ENCODE data around the gene PLEKHG2.

PLEKHG2 gene

GRCh38 chr19:39424934-39425333 is 12.5 kb downstream of the PLEKHG2 start:
- no peaks in the 10 kb centered on the region for H3F3A ChIP-seq (ENCODE audit: low read depth)
- H3K79me2 ChIP-seq (ENCODE audit: insufficient read depth, low read length), result no peaks in the 10 kb centered on the region
- peaks cover 10% of the 10 kb centered on the region; the same call in 1 of the 2 replicates for H3K36me3 ChIP-seq (ENCODE audit: insufficient read depth, low read length)
- H3K4me1 ChIP-seq (ENCODE audit: insufficient read depth, low read length, poor library complexity, severe bottlenecking), result no peaks in the 10 kb centered on the region
- H3K27me3 ChIP-seq (ENCODE audit: insufficient read depth, low read length, poor library complexity, severe bottlenecking), result no peaks in the 10 kb centered on the region
- no peak overlapping the region for H2AFZ ChIP-seq (ENCODE audit: low read length)
- no peak overlapping the region for H3K4me2 ChIP-seq (ENCODE audit: low read depth, low read length, poor library complexity, severe bottlenecking)
- no peaks in the 10 kb centered on the region for H3K9me3 ChIP-seq (ENCODE audit: insufficient read depth, low read depth, low read length)
- TF ChIP-seq CTCF (conservative IDR thresholded peaks at IDR 0.05; ENCODE audit: low read length) (no peak), EZH2phosphoT487 (IDR thresholded peaks at IDR 0.05; ENCODE audit: borderline replicate concordance) (no peak)
- no peaks in the 10 kb centered on the region for H3K9me2 ChIP-seq (replicated peaks; ENCODE audit: low read depth, low read length)
- no peak overlapping the region for H3K4me3 ChIP-seq (ENCODE audit: low read length, poor library complexity, severe bottlenecking)
- no peak overlapping the region for H3K9ac ChIP-seq (ENCODE audit: low read depth, low read length, poor library complexity, severe bottlenecking)
- H4K20me1 ChIP-seq (ENCODE audit: insufficient read depth, low read length, poor library complexity, severe bottlenecking), result no peaks in the 10 kb centered on the region

- Histone ChIP-seq H4K20me1 (ENCODE audit: insufficient read depth, low read length, poor library complexity, severe bottlenecking) (no peaks in the 10 kb centered on the region), H3K79me2 (ENCODE audit: insufficient read depth, low read length) (no peaks in the 10 kb centered on the region), H3K4me3 (ENCODE audit: low read length, poor library complexity, severe bottlenecking) (no peak overlapping the region), H3K4me1 (ENCODE audit: insufficient read depth, low read length, poor library complexity, severe bottlenecking) (no peaks in the 10 kb centered on the region), H3K27me3 (ENCODE audit: insufficient read depth, low read length, poor library complexity, severe bottlenecking) (no peaks in the 10 kb centered on the region), H3K36me3 (ENCODE audit: insufficient read depth, low read length) (peaks cover 10% of the 10 kb centered on the region; the same call in 1 of the 2 replicates), H3K9me2 (replicated peaks; ENCODE audit: low read depth, low read length) (no peaks in the 10 kb centered on the region), H2AFZ (ENCODE audit: low read length) (no peak overlapping the region), H3K4me2 (ENCODE audit: low read depth, low read length, poor library complexity, severe bottlenecking) (no peak overlapping the region), H3K9me3 (ENCODE audit: insufficient read depth, low read depth, low read length) (no peaks in the 10 kb centered on the region), H3K9ac (ENCODE audit: low read depth, low read length, poor library complexity, severe bottlenecking) (no peak overlapping the region), H3F3A (ENCODE audit: low read depth) (no peaks in the 10 kb centered on the region)
- TF ChIP-seq CTCF (conservative IDR thresholded peaks at IDR 0.05; ENCODE audit: low read length), result no peak
- TF ChIP-seq EZH2phosphoT487 (IDR thresholded peaks at IDR 0.05; ENCODE audit: borderline replicate concordance), result no peak
Measured at GRCh38 chr19:39425744-39426143, 13.3 kb downstream of the PLEKHG2 start.

- Histone ChIP-seq H2AFZ (ENCODE audit: low read length) (no peak overlapping the region), H3K4me3 (ENCODE audit: low read length, poor library complexity, severe bottlenecking) (no peak overlapping the region), H4K20me1 (ENCODE audit: insufficient read depth, low read length, poor library complexity, severe bottlenecking) (no peaks in the 10 kb centered on the region), H3K9me3 (ENCODE audit: insufficient read depth, low read depth, low read length) (no peaks in the 10 kb centered on the region), H3K79me2 (ENCODE audit: insufficient read depth, low read length) (no peaks in the 10 kb centered on the region), H3F3A (ENCODE audit: low read depth) (no peaks in the 10 kb centered on the region), H3K36me3 (ENCODE audit: insufficient read depth, low read length) (peaks cover 10% of the 10 kb centered on the region; the same call in 1 of the 2 replicates), H3K4me2 (ENCODE audit: low read depth, low read length, poor library complexity, severe bottlenecking) (no peak overlapping the region), H3K9ac (ENCODE audit: low read depth, low read length, poor library complexity, severe bottlenecking) (no peak overlapping the region), H3K9me2 (replicated peaks; ENCODE audit: low read depth, low read length) (no peaks in the 10 kb centered on the region), H3K27me3 (ENCODE audit: insufficient read depth, low read length, poor library complexity, severe bottlenecking) (no peaks in the 10 kb centered on the region), H3K4me1 (ENCODE audit: insufficient read depth, low read length, poor library complexity, severe bottlenecking) (no peaks in the 10 kb centered on the region)
- no peak for TF ChIP-seq CTCF (conservative IDR thresholded peaks at IDR 0.05; ENCODE audit: low read length)
Measured at GRCh38 chr19:39426170-39426569, 13.7 kb downstream of the PLEKHG2 start.

Data from Loucy (cell line).